PC-9 (cell line): ENCODE data around the gene ATE1. TPM values are rescaled to one million over a fixed set of nuclear protein-coding genes. Genes with fewer than 3 reads are reported as not detected.

Experiments
- BruUV-seq: library from RNA; stranded (reverse); fragments of 400-500 nt; replicated peaks from 2 replicates; lab custom pipeline; 2021; lab: Mats Ljungman, UMichigan
- CTCF ChIA-PET: fragments of 300-600 bp; sonication (Branson Sonifier 250); formaldehyde crosslinking; loops from one replicate; lab custom pipeline; 2022; ENCODE audit warnings: antibody characterized with exemption; lab: Charles Lee
- POLR2A ChIA-PET: fragments of 300-600 bp; sonication (Branson Sonifier 250); formaldehyde crosslinking; loops from one replicate; lab custom pipeline; 2022; ENCODE audit warnings: antibody characterized with exemption; ENCODE audit not compliant: unreplicated experiment; lab: Charles Lee
- DNase-seq, 2 experiments: peaks; one replicate each; pipeline versions ENCODE4 v3.0.0 to v3.0.0-alpha.2; 2015 to 2022; ENCODE audit warnings: mixed read lengths in 1 of 2
- H2AFZ ChIP-seq: fragments of 200-600 bp; sonication (generic); 2 replicates; pipeline ENCODE4 v1.8.1; 2017; ENCODE audit warnings: antibody characterized with exemption
- H3F3A ChIP-seq: fragments of 200-600 bp; sonication (generic); 2 replicates; pipeline ENCODE4 v1.8.1; 2017; ENCODE audit warnings: antibody characterized with exemption, mild to moderate bottlenecking, low read depth; ENCODE audit not compliant: insufficient read depth
- H3K27ac ChIP-seq: fragments of 200-600 bp; sonication (generic); 2 replicates; pipeline ENCODE4 v1.6.1; 2016; ENCODE audit warnings: mixed run types
- H3K27me3 ChIP-seq: fragments of 200-600 bp; sonication (generic); 2 replicates; pipeline ENCODE4 v1.6.1; 2016; ENCODE audit warnings: low read depth, mixed run types; ENCODE audit not compliant: insufficient read depth
- H3K36me3 ChIP-seq: fragments of 200-600 bp; sonication (generic); 2 replicates; pipeline ENCODE4 v1.6.1; 2016; ENCODE audit warnings: low read depth, mixed run types
- H3K4me1 ChIP-seq: fragments of 200-600 bp; sonication (generic); replicated peaks from 2 replicates; pipeline ENCODE4 v1.6.1; 2016; ENCODE audit warnings: mixed run types; ENCODE audit not compliant: insufficient read depth
- H3K4me2 ChIP-seq: fragments of 200-600 bp; sonication (generic); 2 replicates; pipeline ENCODE4 v1.6.1; 2017; ENCODE audit warnings: mixed run types
- H3K4me3 ChIP-seq: fragments of 200-600 bp; sonication (generic); 2 replicates; pipeline ENCODE4 v1.6.1; 2016; ENCODE audit warnings: mixed run types
- H3K79me2 ChIP-seq: fragments of 200-600 bp; sonication (generic); 2 replicates; pipeline ENCODE4 v1.6.1; 2017; ENCODE audit warnings: low read depth, mixed run types
- H3K9me2 ChIP-seq: fragments of 200-600 bp; sonication (generic); 2 replicates; pipeline ENCODE4 v1.8.1; 2017; ENCODE audit warnings: mild to moderate bottlenecking; ENCODE audit not compliant: insufficient read depth
- H3K9me3 ChIP-seq: fragments of 200-600 bp; sonication (generic); 2 replicates; pipeline ENCODE4 v1.8.1; 2016; ENCODE audit warnings: low read depth; ENCODE audit not compliant: insufficient read depth
- H4K20me1 ChIP-seq: fragments of 200-600 bp; sonication (generic); 2 replicates; pipeline ENCODE4 v1.8.1; 2017; ENCODE audit not compliant: insufficient read depth
- CTCF ChIP-seq: fragments of 200-600 bp; sonication (generic); conservative IDR thresholded peaks from 2 replicates; pipeline ENCODE4 v1.6.1; 2017; ENCODE audit warnings: mixed run types, antibody characterized with exemption, mild to moderate bottlenecking, moderate library complexity
- EZH2 ChIP-seq: fragments of 200-600 bp; sonication (generic); IDR thresholded peaks from 2 replicates; pipeline ENCODE4 v1.8.0; 2017; ENCODE audit warnings: antibody characterized with exemption, low read depth
- intact Hi-C: fragments of 100-400 bp; cut with micrococcal nuclease; formaldehyde crosslinking; loops from one replicate; pipeline ENCODE4 v1.10.0; 2022; ENCODE audit not compliant: unreplicated experiment
- total RNA-seq: library from RNA; stranded (reverse); gene quantifications from 2 replicates; pipeline ENCODE4 v1.2.3, GENCODE V29; 2021

ATE1 gene
- total RNA-seq, 1 experiment from 2014 or later = 14.8 TPM

- no peaks in the 10 kb centered on the region for H3K27me3 ChIP-seq
- no peak overlapping the region for H3K4me2 ChIP-seq
- no peak overlapping the region for H3K27ac ChIP-seq
- no peaks in the 10 kb centered on the region for H3F3A ChIP-seq
- ChIA-PET CTCF (no interaction called here), POLR2A (no interaction called here)
- no peak for DNase-seq
- intact Hi-C loops = no loop called here
- no peak overlapping the region for H2AFZ ChIP-seq
- H3K9me2 ChIP-seq = no peaks in the 10 kb centered on the region
- no peak overlapping the region for H3K4me3 ChIP-seq
- no peaks in the 10 kb centered on the region for H4K20me1 ChIP-seq
- no peaks in the 10 kb centered on the region for H3K79me2 ChIP-seq
- no TSS peak for BruUV-seq
- TF ChIP-seq CTCF (no peak), EZH2 (no peak)
- no peaks in the 10 kb centered on the region for H3K4me1 ChIP-seq
- H3K9me3 ChIP-seq = 0 out of 2 replicates have a peak, but pooled peaks cover 4% of the 10 kb centered on the region
- H3K36me3 ChIP-seq = no peaks in the 10 kb centered on the region
Measured at GRCh38 chr10:121754666-121755065, 173.2 kb downstream of the ATE1 start.

GRCh38 chr10:121753726-121754476, 173.9 kb downstream of the ATE1 start:
- peak in 1 of 2 experiments; percentile 37 for DNase-seq
- H3K4me2 ChIP-seq = no peak overlapping the region
- no peaks in the 10 kb centered on the region for H4K20me1 ChIP-seq
- TF ChIP-seq CTCF (no peak), EZH2 (no peak)
- no peak overlapping the region for H3K4me3 ChIP-seq
- H3K27ac ChIP-seq = 0 out of 2 replicates have a peak overlapping the region, but pooled peaks have one; percentile 9
- H3K9me3 ChIP-seq = 0 out of 2 replicates have a peak, but pooled peaks cover 4% of the 10 kb centered on the region
- H3K4me1 ChIP-seq = no peaks in the 10 kb centered on the region
- H3K79me2 ChIP-seq = no peaks in the 10 kb centered on the region
- H3K36me3 ChIP-seq = no peaks in the 10 kb centered on the region
- H3K27me3 ChIP-seq = no peaks in the 10 kb centered on the region
- intact Hi-C loops = no loop called here
- ChIA-PET CTCF (interaction anchor here (0.6 kb wide), 1 partner anchor 348 kb away, joined by 12 read pairs; no protein-coding TSS in a partner anchor), POLR2A (no interaction called here)
- no peak overlapping the region for H2AFZ ChIP-seq
- no TSS peak for BruUV-seq
- H3F3A ChIP-seq = no peaks in the 10 kb centered on the region
- no peaks in the 10 kb centered on the region for H3K9me2 ChIP-seq

GRCh38 chr10:121751191-121751760, 176.6 kb downstream of the ATE1 start:
- no TSS peak for BruUV-seq

More at GRCh38 chr10:121751191-121751760, 176.6 kb downstream of the ATE1 start:
- DNase-seq = no peak
- TF ChIP-seq EZH2 (no peak), CTCF (no peak)
- H3K36me3 ChIP-seq = no peaks in the 10 kb centered on the region
- no peak overlapping the region for H2AFZ ChIP-seq
- no peaks in the 10 kb centered on the region for H3F3A ChIP-seq
- H3K9me2 ChIP-seq = no peaks in the 10 kb centered on the region
- H4K20me1 ChIP-seq = 0 out of 2 replicates have a peak, but pooled peaks cover 4% of the 10 kb centered on the region
- 0 out of 2 replicates have a peak, but pooled peaks cover 4% of the 10 kb centered on the region for H3K9me3 ChIP-seq
- H3K4me2 ChIP-seq = no peak overlapping the region
- no peaks in the 10 kb centered on the region for H3K79me2 ChIP-seq
- H3K27me3 ChIP-seq = no peaks in the 10 kb centered on the region
- H3K4me1 ChIP-seq = no peaks in the 10 kb centered on the region
- intact Hi-C loops = no loop called here
- CTCF ChIA-PET = no interaction called here
- H3K27ac ChIP-seq = no peak overlapping the region
- H3K4me3 ChIP-seq = no peak overlapping the region
- POLR2A ChIA-PET = interaction anchor here (0.6 kb wide), 1 partner anchor 654 kb away, joined by 3 read pairs; no protein-coding TSS in a partner anchor
